Measurements from ENCODE around the gene CIART. TPM values are rescaled to one million over a fixed set of nuclear protein-coding genes. Genes with fewer than 3 reads are reported as not detected.
A peak's percentile ranks its signal among the peaks of the same experiment; 100 is the strongest.

The CIART gene
- total and polyA plus RNA-seq, 10 of the 15 experiments (the other 5 are each of a cell fraction or from before 2014, with no cell fraction given): 0.44 to 1.4 (median 0.67) TPM

GRCh38 chr1:150268340-150268704 lies 14.0 kb upstream of the CIART start (continued):
- 0 out of 2 replicates have a peak, but pooled peaks have one; percentile 38 for TF ChIP-seq TAF1 (IDR thresholded peaks at IDR 0.05; ENCODE audit: borderline replicate concordance, low read depth, low read length)

DNA sequence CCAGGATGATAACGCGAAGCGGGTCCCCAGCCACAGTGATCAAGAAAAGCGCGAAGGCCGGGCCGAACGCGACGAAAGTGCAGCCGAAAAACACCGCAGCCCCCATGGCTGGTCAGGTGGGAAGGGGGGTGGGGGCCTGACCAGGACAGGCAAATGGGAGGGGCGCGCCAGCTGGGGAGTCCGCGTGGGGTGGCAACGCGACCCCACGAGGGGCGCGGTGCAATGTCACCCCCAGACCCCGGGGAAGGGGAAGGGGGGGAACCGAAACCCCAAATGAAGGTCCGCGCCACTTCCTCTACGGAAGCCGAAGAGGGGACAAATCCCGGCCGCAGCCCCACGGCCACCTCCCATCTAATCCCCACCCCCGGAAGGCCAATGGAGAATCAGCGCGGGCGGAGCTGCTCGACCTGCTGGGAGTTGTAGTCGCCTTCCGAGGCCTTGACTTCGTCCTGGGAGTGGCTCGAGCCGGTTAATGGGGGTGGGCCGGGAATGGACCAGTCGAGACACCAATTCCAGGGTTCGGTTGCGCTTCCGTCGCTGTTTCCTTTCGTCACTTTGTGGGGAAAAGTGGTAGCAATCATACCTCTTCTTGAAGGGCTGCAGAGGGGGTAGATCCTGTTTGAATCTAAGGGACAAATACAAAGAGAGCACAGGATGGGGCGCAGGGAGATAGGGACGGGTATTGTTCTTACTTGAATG lies 13.5 kb upstream of the CIART start, which contains the start of gene APH1A:
Gene APH1A, minus strand, starts transcription at position 312 of the 699 bp plus-strand sequence. Its CDS starts 206 bp downstream, at position 106.
- Histone ChIP-seq H3K36me3 (ENCODE audit: control insufficient read depth in 2 of 2, insufficient read depth in 2 of 2, low read length in 1 of 2) (peaks cover 4 to 19% of the 10 kb centered on the region in 2 experiments), H3K4me1 (ENCODE audit: control insufficient read depth, insufficient read depth, low read length) (peaks cover 12% of the 10 kb centered on the region), H3K27me3 (replicated peaks in 1 of 2; ENCODE audit: control insufficient read depth in 2 of 2, insufficient read depth in 2 of 2, low read length in 1 of 2) (no peaks in the 10 kb centered on the region), H3K4me3 (peak within 1 kb of the TSS; percentile 97), H3K9ac (ENCODE audit: control insufficient read depth, insufficient read depth, low read length) (peak within 1 kb of the TSS; percentile 97), H3K9me3 (replicated peaks; ENCODE audit: control insufficient read depth, insufficient read depth, low read length) (no peaks in the 10 kb centered on the region), H3K27ac (ENCODE audit: control insufficient read depth, insufficient read depth) (peak within 1 kb of the TSS; percentile 90), H2AFZ (ENCODE audit: control insufficient read depth, low read depth, low read length) (peak within 1 kb of the TSS; percentile 97), H3K4me2 (ENCODE audit: control insufficient read depth, insufficient read depth) (peak within 1 kb of the TSS; percentile 86), H3K79me2 (ENCODE audit: control insufficient read depth, insufficient read depth, low read length) (peaks cover 27% of the 10 kb centered on the region), H4K20me1 (ENCODE audit: control insufficient read depth, insufficient read depth) (no peaks in the 10 kb centered on the region)
- WGBS (ENCODE audit: insufficient coverage, insufficient replicate concordance, low lambda C conversion rate, missing lambda C conversion rate): under 1% methylated on average over 37 of the region's 49 CpGs
- POLR2A ChIA-PET: interaction anchor here (0.9 to 1.3 kb wide), 2 partner anchors 13 to 35 kb away, joined by 3 to 8 read pairs; no protein-coding TSS in a partner anchor
- peak; percentile 78 for DNase-seq (ENCODE audit: low read depth, low spot score)
- intact Hi-C loops (cut with micrococcal nuclease; ENCODE audit: unreplicated experiment) (loop anchor here (1.0 to 5.0 kb wide), 2 partner anchors 13 to 53 kb away; partner anchors contain the start of gene PRPF3), in situ Hi-C loops (cut with MboI) (no loop called here)
- peak; percentile 99 for ATAC-seq
- SMC1A ChIA-PET (ENCODE audit: uncharacterized antibody, unreplicated experiment): interaction anchor here (0.7 to 1.9 kb wide), 4 partner anchors 12 to 48 kb away, joined by 3 to 4 read pairs (median 4); no protein-coding TSS in a partner anchor
- RAD21 ChIA-PET (ENCODE audit: unreplicated experiment): interaction anchor here (0.7 kb wide), 2 partner anchors 10 to 13 kb away, joined by 3 to 4 read pairs; no protein-coding TSS in a partner anchor
- CTCF ChIA-PET: interaction anchor here (1.0 to 1.5 kb wide), 2 partner anchors 13 to 428 kb away, joined by 3 to 4 read pairs; partner anchors contain the start of gene GOLPH3L
- FAIRE-seq: peak; percentile 52
- BruUV-seq (replicated peaks): no TSS peak
- no peak; the same call in none of the 2 replicates for TF ChIP-seq TARDBP (IDR thresholded peaks at IDR 0.05; ENCODE audit: borderline replicate concordance)
- no peak; the same call in 1 of the 2 replicates for TF ChIP-seq FOXK2 (IDR thresholded peaks at IDR 0.05)
- no peak for TF ChIP-seq BCLAF1 (IDR thresholded peaks at IDR 0.05)
- TF ChIP-seq CREM (IDR thresholded peaks at IDR 0.05; ENCODE audit: low read depth): peak; percentile 70; the same call in 1 of the 2 replicates
- TF ChIP-seq JUND (IDR thresholded peaks at IDR 0.05; ENCODE audit: low read depth, low read length): no peak
- peak; percentile 5 for TF ChIP-seq RELA (IDR thresholded peaks at IDR 0.05; ENCODE audit: borderline replicate concordance, partially characterized antibody)
- no peak for TF ChIP-seq ZSCAN29 (IDR thresholded peaks at IDR 0.05)
- peak; percentile 89 for TF ChIP-seq SIX5 (IDR thresholded peaks at IDR 0.05; ENCODE audit: low read depth, low read length, severe bottlenecking)
- TF ChIP-seq BHLHE40 (IDR thresholded peaks at IDR 0.05; ENCODE audit: borderline replicate concordance in 1 of 2, low read depth in 2 of 2, low read length in 1 of 2): peak; percentile 17 to 43; a peak in 1 of 4 replicates
- peak; percentile 80 for TF ChIP-seq ELK1 (IDR thresholded peaks at IDR 0.05; ENCODE audit: low read depth, low read length)
- 0 out of 2 replicates have a peak, but pooled peaks have one; percentile 8 for TF ChIP-seq ZNF24 (IDR thresholded peaks at IDR 0.05)
- TF ChIP-seq SMAD5 (IDR thresholded peaks at IDR 0.05; ENCODE audit: low read depth): peak; percentile 46; the same call in 1 of the 2 replicates
- peak; percentile 62 to 72 for TF ChIP-seq IKZF2 (IDR thresholded peaks at IDR 0.05)
- peak; percentile 76 for TF ChIP-seq GATAD2B (conservative IDR thresholded peaks at IDR 0.05; ENCODE audit: low read depth)
- no peak for TF ChIP-seq TCF3 (IDR thresholded peaks at IDR 0.05; ENCODE audit: borderline replicate concordance, insufficient read depth, low read depth, low read length)
- no peak for TF ChIP-seq MEF2A (IDR thresholded peaks at IDR 0.05; ENCODE audit: insufficient read depth, low read depth, low read length)
- TF ChIP-seq KDM1A (IDR thresholded peaks at IDR 0.05; ENCODE audit: borderline replicate concordance): no peak
- TF ChIP-seq NFIC (IDR thresholded peaks at IDR 0.05; ENCODE audit: low read depth, low read length): peak; percentile 8; the same call in 1 of the 2 replicates
